Measurements from ENCODE around the gene DAP. TPM values are rescaled to one million over a fixed set of nuclear protein-coding genes. Genes with fewer than 3 reads are reported as not detected.
"Not testable (repeated sequence)": the region's sequence is repeated elsewhere in the genome, so short reads cannot be mapped to it uniquely, and the experiment has no call there.

DAP gene
- total RNA-seq, 6 donors from 2014 or later = 38.8 to 101 (median 77.6) TPM

- no peaks in the 10 kb centered on the region for H3K9me3 ChIP-seq
- no peaks in the 10 kb centered on the region for H3K36me3 ChIP-seq
- ATAC-seq (ENCODE audit: low FRiP score in 2 of 2) (no peak), DNase-seq (no peak)
- H3K4me1 ChIP-seq = no peaks in the 10 kb centered on the region
- TF ChIP-seq POLR2AphosphoS5 (IDR thresholded peaks at IDR 0.05) (no peak), EP300 (IDR thresholded peaks at IDR 0.05) (no peak), POLR2A (IDR thresholded peaks at IDR 0.05) (no peak), CTCF (IDR thresholded peaks at IDR 0.05) (no peak)
- no peak overlapping the region for H3K27ac ChIP-seq
- H3K27me3 ChIP-seq = no peaks in the 10 kb centered on the region
- 81 to 95% methylated on average over 5 to 6 of the region's 6 CpGs for WGBS, 2 donors
- H3K4me3 ChIP-seq = no peak overlapping the region
Measured at GRCh38 chr5:10667431-10668057, 93.5 kb downstream of the DAP start.

GRCh38 chr5:10666531-10667299 is 94.3 kb downstream of the DAP start:
- no peaks in the 10 kb centered on the region for H3K4me1 ChIP-seq
- no peak for DNase-seq
- H3K9me3 ChIP-seq = no peaks in the 10 kb centered on the region
- no peak overlapping the region for H3K4me3 ChIP-seq
- no peak overlapping the region for H3K27ac ChIP-seq
- 86 to 90% methylated on average over 4 to 7 of the region's 7 CpGs for WGBS, 2 donors
- H3K27me3 ChIP-seq = no peaks in the 10 kb centered on the region
- ATAC-seq (ENCODE audit: low FRiP score in 2 of 2) = no peak
- TF ChIP-seq POLR2AphosphoS5 (IDR thresholded peaks at IDR 0.05) = no peak
- TF ChIP-seq CTCF (IDR thresholded peaks at IDR 0.05) = no peak
- TF ChIP-seq POLR2A (IDR thresholded peaks at IDR 0.05) = no peak
- no peak for TF ChIP-seq EP300 (IDR thresholded peaks at IDR 0.05)
- H3K36me3 ChIP-seq = no peaks in the 10 kb centered on the region

GRCh38 chr5:10665799-10666198 is 95.2 kb downstream of the DAP start:
- Histone ChIP-seq H3K27me3 (no peaks in the 10 kb centered on the region), H3K27ac (no peak overlapping the region), H3K9me3 (no peaks in the 10 kb centered on the region), H3K36me3 (no peaks in the 10 kb centered on the region), H3K4me1 (no peaks in the 10 kb centered on the region), H3K4me3 (no peak overlapping the region)
- ATAC-seq (ENCODE audit: low FRiP score in 2 of 2) = no peak
- TF ChIP-seq POLR2AphosphoS5 (IDR thresholded peaks at IDR 0.05) (no peak), POLR2A (IDR thresholded peaks at IDR 0.05) (no peak)
- no peak for DNase-seq
- 94 to 95% methylated on average over 9 of the region's 9 CpGs for WGBS, 2 donors

GRCh38 chr5:10664180-10664769 is 96.8 kb downstream of the DAP start:
- not testable (repeated sequence) for ATAC-seq (ENCODE audit: low FRiP score in 2 of 2); H3K9me3 ChIP-seq; H3K36me3 ChIP-seq; H3K27me3 ChIP-seq; DNase-seq; H3K4me1 ChIP-seq; H3K27ac ChIP-seq; H3K4me3 ChIP-seq
- WGBS, 2 donors = 77 to 91% methylated on average over 6 of the region's 6 CpGs

- WGBS, 2 donors = 78 to 79% methylated on average over 11 to 13 of the region's 13 CpGs
- no peak for DNase-seq
- H3K4me1 ChIP-seq = no peaks in the 10 kb centered on the region
- TF ChIP-seq POLR2A (IDR thresholded peaks at IDR 0.05) (no peak), CTCF (IDR thresholded peaks at IDR 0.05) (no peak), POLR2AphosphoS5 (IDR thresholded peaks at IDR 0.05) (no peak), EP300 (IDR thresholded peaks at IDR 0.05) (no peak)
- H3K36me3 ChIP-seq = no peaks in the 10 kb centered on the region
- no peak overlapping the region for H3K4me3 ChIP-seq
- peak in 1 of 2 donors; percentile 16 for ATAC-seq (ENCODE audit: low FRiP score in 2 of 2)
- no peaks in the 10 kb centered on the region for H3K27me3 ChIP-seq
- H3K27ac ChIP-seq = no peak overlapping the region
- no peaks in the 10 kb centered on the region for H3K9me3 ChIP-seq
Measured at GRCh38 chr5:10663489-10664179, 97.4 kb downstream of the DAP start.
